Stimulated activated CD8-positive, alpha-beta memory T cell treated with anti-CD3 and anti-CD28 coated beads, Interleukin-12 subunit alpha, Interleukin-12 subunit beta, amount 100 ng/mL, for 24 hours (primary cell): ENCODE measurements around the gene PACS1.

Source experiments
- DNase-seq: peaks from one replicate; pipeline ENCODE4 v3.0.0-alpha.2; 2020; ENCODE audit errors: extremely low read depth

The PACS1 gene

GRCh38 chr11:66288671-66289547 is 218.8 kb downstream of the PACS1 start, which contains the start of gene YIF1A:
Gene YIF1A (minus strand): TSS chr11:66289143. CDS start chr11:66288985, 158 bp downstream.
- peak; percentile 98 for DNase-seq

GRCh38 chr11:66289548-66290329 is 219.7 kb downstream of the PACS1 start:
- DNase-seq: peak; percentile 62

- no peak for DNase-seq
Observed at GRCh38 chr11:66290330-66290621, 220.2 kb downstream of the PACS1 start.

- no peak for DNase-seq
Observed at GRCh38 chr11:66291303-66291705, 221.2 kb downstream of the PACS1 start.

GRCh38 chr11:66291706-66292542 is 221.9 kb downstream of the PACS1 start, which contains the start of gene TMEM151A:
Gene TMEM151A (plus strand): TSS chr11:66291894. CDS start chr11:66292014, 120 bp downstream.
- no peak for DNase-seq

GRCh38 chr11:66292543-66293332 is 222.7 kb downstream of the PACS1 start:
- DNase-seq: no peak

- no peak for DNase-seq
Observed at GRCh38 chr11:66293352-66293751, 223.3 kb downstream of the PACS1 start.

- no peak for DNase-seq
Observed at GRCh38 chr11:66293777-66294625, 223.9 kb downstream of the PACS1 start.
